Erythroblast (primary cell): ENCODE results near the gene MARK3.

Experiments
- GATA1 ChIP-seq: IDR thresholded peaks from 2 replicates; pipeline ENCODE4 v1.6.1; 2011; ENCODE audit warnings: low read depth, mild to moderate bottlenecking, control low read depth, low read length, moderate library complexity
- POLR2A ChIP-seq: IDR thresholded peaks from 2 replicates; pipeline ENCODE4 v1.6.1; 2011; ENCODE audit warnings: mild to moderate bottlenecking, low read length

GRCh38 chr14:103520269-103520656, 135.0 kb downstream of the MARK3 start:
- TF ChIP-seq POLR2A, result no peak
- TF ChIP-seq GATA1, result no peak
